ENCODE data around the gene EPRS1. TPM values are rescaled to one million over a fixed set of nuclear protein-coding genes. Genes with fewer than 3 reads are reported as not detected.

The EPRS1 gene
- total and polyA plus RNA-seq, 2 of the 13 experiments (the other 11 are each of a cell fraction or from before 2014, with no cell fraction given) = 86.1 to 124 TPM

DNA sequence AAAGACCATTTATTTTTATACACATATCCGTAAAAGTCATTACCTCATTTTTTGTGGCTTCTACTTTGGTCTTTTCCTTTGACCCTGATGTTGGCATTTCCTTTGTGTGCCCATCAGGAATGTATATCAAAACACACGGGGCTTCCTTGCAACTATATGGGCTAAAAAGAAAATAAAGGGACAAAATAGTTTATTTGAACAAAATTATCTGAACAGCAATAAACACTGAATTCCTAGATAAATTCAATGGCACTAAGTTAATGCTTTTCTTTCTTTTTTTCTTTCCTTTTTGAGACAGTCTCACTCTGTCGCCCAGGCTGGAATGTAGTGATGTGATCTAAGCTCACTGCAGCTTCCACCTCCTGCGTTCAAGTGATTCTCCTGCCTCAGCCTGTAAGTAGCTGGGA, 45.2 kb downstream of the EPRS1 start:
- H3K27ac ChIP-seq (ENCODE audit: extremely low read length, insufficient read depth, low read length) = no peak overlapping the region
- no peaks in the 10 kb centered on the region for H3K9me3 ChIP-seq (ENCODE audit: low read length)
- no peaks in the 10 kb centered on the region for H4K20me1 ChIP-seq (ENCODE audit: insufficient read depth, low read length)
- ChIA-PET CTCF (ENCODE audit: low intra/inter-chr PET ratio, low total read pairs) (no interaction called here), POLR2A (no interaction called here)
- no peak overlapping the region for H3K4me2 ChIP-seq (ENCODE audit: low read depth, low read length)
- TF ChIP-seq ZSCAN31 (CRISPR knock-in tag; IDR thresholded peaks at IDR 0.05; ENCODE audit: low read depth) (no peak), CBX1 (IDR thresholded peaks at IDR 0.05; ENCODE audit: low read depth) (no peak), YEATS4 (CRISPR knock-in tag; IDR thresholded peaks at IDR 0.05; ENCODE audit: borderline replicate concordance) (no peak)
- H3K36me3 ChIP-seq (replicated peaks in 1 of 2; ENCODE audit: control insufficient read depth in 1 of 2, insufficient read depth in 2 of 2, low read length in 2 of 2) = peaks cover 12 to 75% of the 10 kb centered on the region in 2 experiments
- H3K79me2 ChIP-seq (ENCODE audit: insufficient read depth, low read length) = no peaks in the 10 kb centered on the region
- ATAC-seq (no peak), DNase-seq (ENCODE audit: low spot score) (no peak), FAIRE-seq (no peak)
- no peaks in the 10 kb centered on the region for H3K27me3 ChIP-seq (ENCODE audit: control insufficient read depth in 1 of 2, insufficient read depth in 2 of 2, low read length in 2 of 2)
- intact Hi-C loops (cut with micrococcal nuclease; ENCODE audit: unreplicated experiment) = no loop called here
- H3K9ac ChIP-seq (ENCODE audit: insufficient read depth, low read depth, low read length) = no peak overlapping the region
- no peaks in the 10 kb centered on the region for H3K4me1 ChIP-seq (ENCODE audit: insufficient read depth, low read length)
- 97% methylated on average over 4 of the region's 4 CpGs for WGBS (ENCODE audit: low lambda C conversion rate)
- H3K4me3 ChIP-seq (replicated peaks in 1 of 3; ENCODE audit: insufficient read depth in 1 of 3, low read depth in 2 of 3, low read length in 3 of 3) = no peak overlapping the region
- no peak overlapping the region for H2AFZ ChIP-seq (ENCODE audit: low read length)
- BruUV-seq (replicated peaks) = no TSS peak
- in situ Hi-C loops (cut with HindIII; ENCODE audit: extremely low pct_ligation_motif_present, low pct_unique_long_range_greater_than_20kb) = no loop called here

DNA sequence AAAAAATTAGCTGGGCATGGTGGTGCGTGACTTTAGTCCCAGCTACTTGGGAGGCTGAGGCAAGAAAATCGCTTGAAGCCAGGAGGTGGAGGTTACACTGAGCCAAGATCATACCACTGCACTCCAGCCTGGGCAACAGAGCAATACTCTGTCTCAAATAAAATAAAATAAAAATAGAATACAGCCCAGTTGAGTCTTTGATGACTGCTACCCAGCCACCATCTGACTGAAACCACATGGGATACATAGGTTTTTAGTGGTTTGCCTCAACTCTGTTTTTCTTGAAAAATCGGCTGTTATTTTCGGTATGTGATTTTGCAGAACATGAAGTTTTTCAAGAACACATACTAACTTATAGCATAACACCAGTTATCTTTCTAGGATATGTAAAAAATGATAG, 46.5 kb downstream of the EPRS1 start:
- no TSS peak for BruUV-seq (replicated peaks)
- in situ Hi-C loops (cut with HindIII; ENCODE audit: extremely low pct_ligation_motif_present, low pct_unique_long_range_greater_than_20kb) = no loop called here
- Histone ChIP-seq H3K4me1 (ENCODE audit: insufficient read depth, low read length) (no peaks in the 10 kb centered on the region), H3K27me3 (ENCODE audit: control insufficient read depth in 1 of 2, insufficient read depth in 2 of 2, low read length in 2 of 2) (no peaks in the 10 kb centered on the region), H3K9me3 (ENCODE audit: low read length) (no peaks in the 10 kb centered on the region), H3K9ac (ENCODE audit: insufficient read depth, low read depth, low read length) (no peak overlapping the region), H4K20me1 (ENCODE audit: insufficient read depth, low read length) (no peaks in the 10 kb centered on the region), H3K36me3 (replicated peaks in 1 of 2; ENCODE audit: control insufficient read depth in 1 of 2, insufficient read depth in 2 of 2, low read length in 2 of 2) (peaks cover 10 to 81% of the 10 kb centered on the region in 2 experiments), H2AFZ (ENCODE audit: low read length) (no peak overlapping the region), H3K4me2 (ENCODE audit: low read depth, low read length) (no peak overlapping the region), H3K27ac (ENCODE audit: extremely low read length, insufficient read depth, low read length) (no peak overlapping the region), H3K79me2 (ENCODE audit: insufficient read depth, low read length) (no peaks in the 10 kb centered on the region), H3K4me3 (replicated peaks in 1 of 3; ENCODE audit: insufficient read depth in 1 of 3, low read depth in 2 of 3, low read length in 3 of 3) (no peak overlapping the region)
- CTCF ChIA-PET (ENCODE audit: low intra/inter-chr PET ratio, low total read pairs) = no interaction called here
- POLR2A ChIA-PET = no interaction called here
- ATAC-seq (no peak), FAIRE-seq (no peak), DNase-seq (ENCODE audit: low spot score) (no peak)
- 73% methylated on average over 4 of the region's 4 CpGs for WGBS (ENCODE audit: low lambda C conversion rate)
- intact Hi-C loops (cut with micrococcal nuclease; ENCODE audit: unreplicated experiment) = no loop called here
- TF ChIP-seq MTF1 (CRISPR knock-in tag; IDR thresholded peaks at IDR 0.05) (no peak), FOXJ3 (CRISPR knock-in tag; IDR thresholded peaks at IDR 0.05; ENCODE audit: borderline replicate concordance) (no peak), SP4 (CRISPR knock-in tag; IDR thresholded peaks at IDR 0.05) (no peak), JDP2 (CRISPR knock-in tag; IDR thresholded peaks at IDR 0.05; ENCODE audit: borderline replicate concordance) (no peak)
- TF ChIP-seq, protein P1, sequence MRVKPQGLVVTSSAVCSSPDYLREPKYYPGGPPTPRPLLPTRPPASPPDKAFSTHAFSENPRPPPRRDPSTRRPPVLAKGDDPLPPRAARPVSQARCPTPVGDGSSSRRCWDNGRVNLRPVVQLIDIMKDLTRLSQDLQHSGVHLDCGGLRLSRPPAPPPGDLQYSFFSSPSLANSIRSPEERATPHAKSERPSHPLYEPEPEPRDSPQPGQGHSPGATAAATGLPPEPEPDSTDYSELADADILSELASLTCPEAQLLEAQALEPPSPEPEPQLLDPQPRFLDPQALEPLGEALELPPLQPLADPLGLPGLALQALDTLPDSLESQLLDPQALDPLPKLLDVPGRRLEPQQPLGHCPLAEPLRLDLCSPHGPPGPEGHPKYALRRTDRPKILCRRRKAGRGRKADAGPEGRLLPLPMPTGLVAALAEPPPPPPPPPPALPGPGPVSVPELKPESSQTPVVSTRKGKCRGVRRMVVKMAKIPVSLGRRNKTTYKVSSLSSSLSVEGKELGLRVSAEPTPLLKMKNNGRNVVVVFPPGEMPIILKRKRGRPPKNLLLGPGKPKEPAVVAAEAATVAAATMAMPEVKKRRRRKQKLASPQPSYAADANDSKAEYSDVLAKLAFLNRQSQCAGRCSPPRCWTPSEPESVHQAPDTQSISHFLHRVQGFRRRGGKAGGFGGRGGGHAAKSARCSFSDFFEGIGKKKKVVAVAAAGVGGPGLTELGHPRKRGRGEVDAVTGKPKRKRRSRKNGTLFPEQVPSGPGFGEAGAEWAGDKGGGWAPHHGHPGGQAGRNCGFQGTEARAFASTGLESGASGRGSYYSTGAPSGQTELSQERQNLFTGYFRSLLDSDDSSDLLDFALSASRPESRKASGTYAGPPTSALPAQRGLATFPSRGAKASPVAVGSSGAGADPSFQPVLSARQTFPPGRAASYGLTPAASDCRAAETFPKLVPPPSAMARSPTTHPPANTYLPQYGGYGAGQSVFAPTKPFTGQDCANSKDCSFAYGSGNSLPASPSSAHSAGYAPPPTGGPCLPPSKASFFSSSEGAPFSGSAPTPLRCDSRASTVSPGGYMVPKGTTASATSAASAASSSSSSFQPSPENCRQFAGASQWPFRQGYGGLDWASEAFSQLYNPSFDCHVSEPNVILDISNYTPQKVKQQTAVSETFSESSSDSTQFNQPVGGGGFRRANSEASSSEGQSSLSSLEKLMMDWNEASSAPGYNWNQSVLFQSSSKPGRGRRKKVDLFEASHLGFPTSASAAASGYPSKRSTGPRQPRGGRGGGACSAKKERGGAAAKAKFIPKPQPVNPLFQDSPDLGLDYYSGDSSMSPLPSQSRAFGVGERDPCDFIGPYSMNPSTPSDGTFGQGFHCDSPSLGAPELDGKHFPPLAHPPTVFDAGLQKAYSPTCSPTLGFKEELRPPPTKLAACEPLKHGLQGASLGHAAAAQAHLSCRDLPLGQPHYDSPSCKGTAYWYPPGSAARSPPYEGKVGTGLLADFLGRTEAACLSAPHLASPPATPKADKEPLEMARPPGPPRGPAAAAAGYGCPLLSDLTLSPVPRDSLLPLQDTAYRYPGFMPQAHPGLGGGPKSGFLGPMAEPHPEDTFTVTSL (CRISPR knock-in tag; IDR thresholded peaks at IDR 0.05; ENCODE audit: borderline replicate concordance) = no peak
- TF ChIP-seq, protein P2, sequence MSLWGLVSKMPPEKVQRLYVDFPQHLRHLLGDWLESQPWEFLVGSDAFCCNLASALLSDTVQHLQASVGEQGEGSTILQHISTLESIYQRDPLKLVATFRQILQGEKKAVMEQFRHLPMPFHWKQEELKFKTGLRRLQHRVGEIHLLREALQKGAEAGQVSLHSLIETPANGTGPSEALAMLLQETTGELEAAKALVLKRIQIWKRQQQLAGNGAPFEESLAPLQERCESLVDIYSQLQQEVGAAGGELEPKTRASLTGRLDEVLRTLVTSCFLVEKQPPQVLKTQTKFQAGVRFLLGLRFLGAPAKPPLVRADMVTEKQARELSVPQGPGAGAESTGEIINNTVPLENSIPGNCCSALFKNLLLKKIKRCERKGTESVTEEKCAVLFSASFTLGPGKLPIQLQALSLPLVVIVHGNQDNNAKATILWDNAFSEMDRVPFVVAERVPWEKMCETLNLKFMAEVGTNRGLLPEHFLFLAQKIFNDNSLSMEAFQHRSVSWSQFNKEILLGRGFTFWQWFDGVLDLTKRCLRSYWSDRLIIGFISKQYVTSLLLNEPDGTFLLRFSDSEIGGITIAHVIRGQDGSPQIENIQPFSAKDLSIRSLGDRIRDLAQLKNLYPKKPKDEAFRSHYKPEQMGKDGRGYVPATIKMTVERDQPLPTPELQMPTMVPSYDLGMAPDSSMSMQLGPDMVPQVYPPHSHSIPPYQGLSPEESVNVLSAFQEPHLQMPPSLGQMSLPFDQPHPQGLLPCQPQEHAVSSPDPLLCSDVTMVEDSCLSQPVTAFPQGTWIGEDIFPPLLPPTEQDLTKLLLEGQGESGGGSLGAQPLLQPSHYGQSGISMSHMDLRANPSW (CRISPR knock-in tag; IDR thresholded peaks at IDR 0.05; ENCODE audit: borderline replicate concordance) = no peak
- TF ChIP-seq, protein P3, sequence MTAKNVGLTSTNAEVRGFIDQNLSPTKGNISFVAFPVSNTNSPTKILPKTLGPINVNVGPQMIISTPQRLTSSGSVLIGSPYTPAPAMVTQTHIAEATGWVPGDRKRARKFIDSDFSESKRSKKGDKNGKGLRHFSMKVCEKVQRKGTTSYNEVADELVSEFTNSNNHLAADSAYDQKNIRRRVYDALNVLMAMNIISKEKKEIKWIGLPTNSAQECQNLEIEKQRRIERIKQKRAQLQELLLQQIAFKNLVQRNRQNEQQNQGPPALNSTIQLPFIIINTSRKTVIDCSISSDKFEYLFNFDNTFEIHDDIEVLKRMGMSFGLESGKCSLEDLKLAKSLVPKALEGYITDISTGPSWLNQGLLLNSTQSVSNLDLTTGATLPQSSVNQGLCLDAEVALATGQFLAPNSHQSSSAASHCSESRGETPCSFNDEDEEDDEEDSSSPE (CRISPR knock-in tag; IDR thresholded peaks at IDR 0.05) = no peak
